Adipocyte (in vitro differentiated cells): ENCODE results near the gene AGMO.

Source experiments
- DNase-seq: peaks from one replicate; pipeline ENCODE4 v3.0.0-alpha.2; 2015; ENCODE audit warnings: low read depth
- H3K27me3 ChIP-seq: replicated peaks from 2 replicates; pipeline ENCODE4 v1.7.0; 2013; ENCODE audit warnings: mild to moderate bottlenecking, low read length, moderate library complexity; ENCODE audit not compliant: control insufficient read depth, insufficient read depth
- H3K36me3 ChIP-seq: 2 replicates; pipeline ENCODE4 v1.7.0; 2013; ENCODE audit warnings: low read length, mild to moderate bottlenecking, moderate library complexity; ENCODE audit not compliant: control insufficient read depth, insufficient read depth, severe bottlenecking
- H3K4me1 ChIP-seq: 2 replicates; pipeline ENCODE4 v1.7.0; 2013; ENCODE audit warnings: mild to moderate bottlenecking, low read length, moderate library complexity; ENCODE audit not compliant: control insufficient read depth, insufficient read depth
- H3K4me3 ChIP-seq: 2 replicates; pipeline ENCODE4 v1.7.0; 2013; ENCODE audit warnings: mild to moderate bottlenecking, low read length, moderate library complexity
- H3K9ac ChIP-seq: 2 replicates; pipeline ENCODE4 v1.7.0; 2013; ENCODE audit warnings: mild to moderate bottlenecking, low read length, moderate library complexity
- H3K9me3 ChIP-seq: 2 replicates; pipeline ENCODE4 v1.7.0; 2013; ENCODE audit warnings: mild to moderate bottlenecking, low read length, moderate library complexity; ENCODE audit not compliant: control insufficient read depth

The AGMO gene

GRCh38 chr7:15561835-15562234 is at the start of gene AGMO:
Gene AGMO, minus strand, starts transcription at chr7:15562015.
- H3K36me3 ChIP-seq = no peaks in the 10 kb centered on the region
- peaks cover 25% of the 10 kb centered on the region for H3K4me1 ChIP-seq
- no peaks in the 10 kb centered on the region for H3K27me3 ChIP-seq
- H3K9me3 ChIP-seq = no peaks in the 10 kb centered on the region
- H3K9ac ChIP-seq = peak within 1 kb of the TSS; percentile 84
- peak within 1 kb of the TSS; percentile 79 for H3K4me3 ChIP-seq
- no peak for DNase-seq

GRCh38 chr7:15610503-15610902 is 48.7 kb upstream of the AGMO start:
- no peaks in the 10 kb centered on the region for H3K36me3 ChIP-seq
- no peak overlapping the region for H3K9ac ChIP-seq
- H3K9me3 ChIP-seq = no peaks in the 10 kb centered on the region
- peaks cover 15% of the 10 kb centered on the region for H3K4me1 ChIP-seq
- no peaks in the 10 kb centered on the region for H3K27me3 ChIP-seq
- H3K4me3 ChIP-seq = no peak overlapping the region
- no peak for DNase-seq

GRCh38 chr7:15609287-15609686 is 47.5 kb upstream of the AGMO start:
- Histone ChIP-seq H3K27me3 (no peaks in the 10 kb centered on the region), H3K9me3 (no peaks in the 10 kb centered on the region), H3K4me1 (peaks cover 15% of the 10 kb centered on the region), H3K4me3 (no peak overlapping the region), H3K9ac (no peak overlapping the region), H3K36me3 (no peaks in the 10 kb centered on the region)
- DNase-seq = no peak

GRCh38 chr7:15607529-15608210 is 45.9 kb upstream of the AGMO start:
- H3K9ac ChIP-seq = no peak overlapping the region
- H3K9me3 ChIP-seq = no peaks in the 10 kb centered on the region
- peak; percentile 73 for DNase-seq
- peaks cover 15% of the 10 kb centered on the region for H3K4me1 ChIP-seq
- no peaks in the 10 kb centered on the region for H3K27me3 ChIP-seq
- H3K36me3 ChIP-seq = no peaks in the 10 kb centered on the region
- H3K4me3 ChIP-seq = no peak overlapping the region

- DNase-seq = no peak
- no peaks in the 10 kb centered on the region for H3K36me3 ChIP-seq
- H3K27me3 ChIP-seq = no peaks in the 10 kb centered on the region
- H3K4me1 ChIP-seq = peaks cover 15% of the 10 kb centered on the region
- H3K4me3 ChIP-seq = no peak overlapping the region
- H3K9me3 ChIP-seq = no peaks in the 10 kb centered on the region
- H3K9ac ChIP-seq = no peak overlapping the region
Measured at GRCh38 chr7:15606561-15606960, 44.7 kb upstream of the AGMO start.

GRCh38 chr7:15604166-15604565 is 42.4 kb upstream of the AGMO start:
- Histone ChIP-seq H3K9ac (no peak overlapping the region), H3K9me3 (peaks cover 6% of the 10 kb centered on the region), H3K36me3 (no peaks in the 10 kb centered on the region), H3K4me3 (no peak overlapping the region), H3K27me3 (no peaks in the 10 kb centered on the region), H3K4me1 (peaks cover 15% of the 10 kb centered on the region)
- DNase-seq = no peak

- Histone ChIP-seq H3K9me3 (peaks cover 6% of the 10 kb centered on the region), H3K9ac (no peak overlapping the region), H3K36me3 (no peaks in the 10 kb centered on the region), H3K27me3 (no peaks in the 10 kb centered on the region), H3K4me1 (peaks cover 15% of the 10 kb centered on the region), H3K4me3 (no peak overlapping the region)
- DNase-seq = no peak
Measured at GRCh38 chr7:15603124-15603523, 41.3 kb upstream of the AGMO start.

GRCh38 chr7:15602236-15602635 is 40.4 kb upstream of the AGMO start:
- H3K4me3 ChIP-seq = no peak overlapping the region
- peaks cover 6% of the 10 kb centered on the region for H3K9me3 ChIP-seq
- no peaks in the 10 kb centered on the region for H3K27me3 ChIP-seq
- H3K36me3 ChIP-seq = no peaks in the 10 kb centered on the region
- peaks cover 7% of the 10 kb centered on the region for H3K4me1 ChIP-seq
- peak; percentile 42 for DNase-seq
- H3K9ac ChIP-seq = no peak overlapping the region

- no peak for DNase-seq
- no peak overlapping the region for H3K9ac ChIP-seq
- no peaks in the 10 kb centered on the region for H3K4me1 ChIP-seq
- no peaks in the 10 kb centered on the region for H3K36me3 ChIP-seq
- H3K9me3 ChIP-seq = peaks cover 6% of the 10 kb centered on the region
- H3K4me3 ChIP-seq = no peak overlapping the region
- H3K27me3 ChIP-seq = no peaks in the 10 kb centered on the region
Measured at GRCh38 chr7:15601175-15601574, 39.4 kb upstream of the AGMO start.

GRCh38 chr7:15600298-15600697 is 38.5 kb upstream of the AGMO start:
- Histone ChIP-seq H3K36me3 (no peaks in the 10 kb centered on the region), H3K9ac (no peak overlapping the region), H3K4me3 (no peak overlapping the region), H3K9me3 (peaks cover 6% of the 10 kb centered on the region), H3K4me1 (no peaks in the 10 kb centered on the region), H3K27me3 (no peaks in the 10 kb centered on the region)
- DNase-seq = no peak

GRCh38 chr7:15594461-15594860 is 32.6 kb upstream of the AGMO start:
- H3K27me3 ChIP-seq = no peaks in the 10 kb centered on the region
- no peak overlapping the region for H3K4me3 ChIP-seq
- H3K4me1 ChIP-seq = no peaks in the 10 kb centered on the region

GRCh38 chr7:15593382-15593781 is 31.6 kb upstream of the AGMO start:
- no peaks in the 10 kb centered on the region for H3K4me1 ChIP-seq
- no peaks in the 10 kb centered on the region for H3K27me3 ChIP-seq
- DNase-seq = no peak
- H3K4me3 ChIP-seq = no peak overlapping the region
- no peaks in the 10 kb centered on the region for H3K9me3 ChIP-seq
- no peaks in the 10 kb centered on the region for H3K36me3 ChIP-seq
- H3K9ac ChIP-seq = no peak overlapping the region

More at GRCh38 chr7:15594461-15594860, 32.6 kb upstream of the AGMO start:
- no peak for DNase-seq
- Histone ChIP-seq H3K9me3 (peaks cover 2% of the 10 kb centered on the region), H3K9ac (no peak overlapping the region), H3K36me3 (no peaks in the 10 kb centered on the region)
